GM21825 (cell line): Measurements from ENCODE around the gene SFTPA1.
A peak's percentile ranks its signal among the peaks of the same experiment; 100 is the strongest.
"Not testable (repeated sequence)": the region's sequence is repeated elsewhere in the genome, so short reads cannot be mapped to it uniquely, and the experiment has no call there.

Experiments
- ATAC-seq: cut with Tn5 transposase; IDR thresholded peaks from one replicate; pipeline ENCODE4 v1.9.1; 2021; ENCODE audit warnings: mild to moderate bottlenecking, moderate library complexity; ENCODE audit not compliant: unreplicated experiment

SFTPA1 gene

GRCh38 chr10:79610601-79611191 lies at the start of gene SFTPA1:
TSS of gene SFTPA1 (plus strand) at chr10:79610939. CDS start at chr10:79611826, 887 bp downstream.
- ATAC-seq: no peak

- ATAC-seq: no peak
These were observed 49.5 kb upstream of the SFTPA1 start for GRCh38 chr10:79561257-79561656.

DNA sequence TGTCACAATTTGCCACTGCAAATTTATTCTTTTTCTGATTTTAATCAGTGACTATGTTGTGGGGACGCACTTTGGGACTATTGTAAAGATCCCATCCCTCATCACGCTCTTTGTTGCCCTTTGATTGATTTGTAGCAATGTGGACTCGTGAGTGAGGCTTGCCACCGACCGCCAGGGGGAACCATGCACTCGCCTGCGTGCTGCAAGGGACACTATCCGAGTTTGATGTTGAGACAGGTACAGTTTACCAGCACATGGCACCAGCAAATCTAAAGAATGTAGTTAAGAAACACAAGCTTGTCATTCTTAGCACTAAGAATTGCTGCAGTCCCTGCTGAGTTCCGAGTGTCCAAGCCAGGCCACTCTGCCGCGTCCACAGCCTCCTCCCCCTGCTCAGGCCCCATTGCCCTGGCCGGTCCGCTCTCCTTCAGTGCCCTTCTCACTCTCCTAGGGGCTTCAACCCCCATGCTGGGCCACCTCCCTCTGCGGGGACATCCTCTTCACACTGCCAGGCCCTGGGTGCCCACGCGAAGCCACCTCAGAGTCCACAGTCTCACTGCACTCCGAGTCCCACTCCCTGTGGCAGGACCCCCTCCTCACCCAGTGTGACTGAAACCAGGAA lies 48.5 kb upstream of the SFTPA1 start:
- ATAC-seq: peak; percentile 67

DNA sequence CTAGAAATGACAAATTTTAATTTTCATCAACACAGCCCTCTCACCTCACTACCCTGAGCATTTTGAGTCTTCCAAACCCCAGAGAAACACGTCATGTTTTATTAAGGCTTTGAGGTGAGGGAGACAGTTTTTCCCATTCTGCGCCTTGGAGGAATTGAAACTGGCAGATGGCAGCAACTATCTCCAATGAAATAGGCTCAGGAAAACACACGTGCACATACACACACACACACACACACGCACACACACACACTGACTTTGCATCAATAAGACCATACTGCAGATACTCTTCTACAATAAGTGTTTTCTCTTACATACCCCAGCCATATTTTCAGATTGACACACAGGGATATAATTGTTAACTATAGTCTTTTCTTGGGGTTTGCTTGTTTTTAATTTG lies 47.3 kb upstream of the SFTPA1 start:
- no peak for ATAC-seq

- not testable (repeated sequence) for ATAC-seq
These were observed 40.1 kb upstream of the SFTPA1 start for GRCh38 chr10:79570624-79571023.

DNA sequence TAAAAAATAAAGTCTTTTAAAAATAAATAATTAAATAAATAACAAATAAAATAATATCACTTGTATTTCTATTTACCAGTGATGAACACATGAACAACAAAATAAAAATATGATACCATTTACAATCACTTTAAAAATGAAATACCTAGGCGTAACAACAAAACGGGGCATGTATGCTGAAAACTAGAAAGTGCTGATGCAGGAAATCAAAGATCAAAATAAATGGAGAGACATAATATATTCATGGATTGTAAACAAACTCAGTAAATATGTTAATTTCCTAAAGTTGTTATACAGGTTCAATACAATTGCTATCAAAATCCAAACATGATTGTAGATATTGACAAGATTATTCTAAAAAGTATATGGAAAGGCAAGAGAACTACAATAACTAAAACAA lies 31.4 kb upstream of the SFTPA1 start:
- no peak for ATAC-seq

DNA sequence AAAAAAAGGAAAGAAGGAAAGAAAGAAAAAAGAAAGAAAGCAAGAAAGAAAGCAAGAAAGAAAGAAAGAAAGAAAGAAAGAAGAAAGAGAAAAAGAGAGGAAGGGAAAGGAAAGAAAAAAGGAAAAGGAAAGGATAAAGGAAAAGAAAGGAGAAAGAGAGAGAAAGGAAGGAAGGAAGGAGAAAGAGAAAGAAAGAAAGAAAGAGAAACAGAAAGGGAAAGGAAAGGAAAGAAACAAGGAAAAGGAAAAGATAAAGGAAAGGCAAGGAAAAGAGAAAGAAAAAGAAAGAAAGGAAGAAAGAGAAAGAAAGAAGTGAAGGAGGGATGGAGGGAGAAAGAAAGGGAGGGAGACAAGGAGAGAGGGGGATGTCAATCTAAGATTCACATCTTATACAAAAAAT lies 29.7 kb upstream of the SFTPA1 start:
- no peak for ATAC-seq

GRCh38 chr10:79582096-79582495 lies 28.6 kb upstream of the SFTPA1 start:
- no peak for ATAC-seq

- ATAC-seq: not testable (repeated sequence)
These were observed 27.8 kb upstream of the SFTPA1 start for GRCh38 chr10:79582954-79583353.

GRCh38 chr10:79583488-79584024 lies 27.2 kb upstream of the SFTPA1 start:
- no peak for ATAC-seq

DNA sequence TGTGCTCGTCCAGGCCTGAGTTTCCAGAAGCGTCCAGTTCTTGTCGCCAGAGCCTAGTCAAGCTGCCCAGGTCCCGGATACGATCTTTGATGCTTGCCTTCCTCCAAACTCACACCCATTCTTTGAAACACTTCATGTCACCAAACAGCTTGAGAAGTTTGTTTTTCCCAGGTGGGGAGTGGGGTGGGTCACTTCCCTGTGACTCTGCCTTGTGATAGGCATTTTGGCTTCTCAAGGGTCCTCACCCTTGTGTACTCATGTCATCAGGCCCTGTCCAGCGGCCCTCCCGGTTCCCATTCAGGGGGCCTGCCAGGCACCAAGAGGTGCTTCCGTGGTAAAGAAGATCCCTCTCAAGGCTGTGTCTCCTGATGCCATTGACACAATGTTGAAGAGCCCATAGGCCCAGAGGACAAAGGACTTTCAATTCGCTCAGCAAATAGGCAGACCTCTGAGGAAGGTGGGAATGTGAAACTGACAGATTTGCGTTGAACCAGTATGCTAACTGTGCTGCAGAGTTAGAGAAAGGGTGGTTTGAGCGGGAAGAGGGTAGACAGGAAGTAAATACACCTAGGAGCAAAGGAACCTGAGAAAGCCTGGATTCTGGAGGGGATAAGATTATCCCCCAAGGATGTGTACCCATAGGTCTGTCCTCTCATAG lies 24.7 kb upstream of the SFTPA1 start:
- ATAC-seq: no peak

DNA sequence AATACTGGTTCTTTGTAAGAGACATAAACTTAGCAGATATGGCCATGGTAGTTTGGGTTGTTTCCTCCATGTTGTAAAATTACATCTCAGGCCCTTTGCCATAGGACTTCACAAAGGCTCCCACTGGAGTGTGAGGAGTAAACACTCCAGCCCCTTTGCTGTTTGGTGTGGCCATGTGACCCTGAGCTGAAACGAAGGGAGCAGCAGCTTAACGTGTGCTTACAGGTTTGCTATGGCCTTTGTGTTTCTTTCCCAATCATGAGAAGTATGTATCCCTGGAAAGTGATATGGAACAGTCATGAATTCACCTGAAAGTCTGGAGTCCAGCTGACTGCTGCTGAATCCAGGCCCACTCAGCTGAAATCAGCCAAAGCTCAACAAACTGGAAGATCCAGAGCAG lies 23.8 kb upstream of the SFTPA1 start:
- no peak for ATAC-seq

- ATAC-seq: no peak
These were observed 21.9 kb upstream of the SFTPA1 start for GRCh38 chr10:79588800-79589199.

GRCh38 chr10:79593377-79593776 lies 17.4 kb upstream of the SFTPA1 start:
- no peak for ATAC-seq

DNA sequence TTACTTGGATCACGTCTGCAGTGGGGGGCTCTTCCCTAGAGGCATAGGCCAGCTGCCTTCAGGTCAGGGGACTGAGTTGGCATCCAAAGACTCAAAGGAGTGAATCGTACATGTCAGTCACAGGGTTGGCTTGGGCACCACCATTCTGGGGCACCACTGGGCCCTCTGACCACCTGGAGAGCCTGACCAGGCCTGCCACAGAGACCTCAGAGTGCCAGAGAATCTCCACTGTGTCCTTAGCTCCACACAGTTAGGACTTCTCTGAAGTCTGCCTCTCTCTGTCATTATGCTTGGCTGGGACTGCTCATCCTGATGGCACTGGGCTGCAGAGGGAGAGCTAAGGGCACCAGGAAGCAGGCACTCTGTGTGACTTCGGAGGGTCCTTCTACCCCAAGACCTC lies 16.2 kb upstream of the SFTPA1 start:
- ATAC-seq: not testable (repeated sequence)

- no peak for ATAC-seq
These were observed 15.2 kb upstream of the SFTPA1 start for GRCh38 chr10:79595510-79595909.

DNA sequence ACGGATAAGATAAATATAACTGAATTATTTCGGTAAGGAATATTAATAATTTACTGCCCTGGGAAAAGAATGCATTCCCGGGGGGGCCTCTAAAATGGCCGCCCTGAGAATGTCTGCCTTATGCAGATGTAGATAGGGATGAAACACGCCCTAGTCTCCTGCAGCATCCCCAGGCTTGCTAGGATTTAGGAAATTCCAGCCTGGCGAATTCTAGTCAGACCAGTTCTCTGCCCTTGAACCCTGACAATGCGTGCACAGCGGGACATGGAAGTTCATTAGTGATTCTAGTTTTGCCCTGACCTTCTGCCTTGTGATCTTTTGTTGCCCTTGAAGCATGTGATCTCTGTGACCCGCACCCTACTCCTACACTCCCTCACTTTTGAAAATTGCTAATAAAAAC lies 11.1 kb upstream of the SFTPA1 start:
- not testable (repeated sequence) for ATAC-seq

DNA sequence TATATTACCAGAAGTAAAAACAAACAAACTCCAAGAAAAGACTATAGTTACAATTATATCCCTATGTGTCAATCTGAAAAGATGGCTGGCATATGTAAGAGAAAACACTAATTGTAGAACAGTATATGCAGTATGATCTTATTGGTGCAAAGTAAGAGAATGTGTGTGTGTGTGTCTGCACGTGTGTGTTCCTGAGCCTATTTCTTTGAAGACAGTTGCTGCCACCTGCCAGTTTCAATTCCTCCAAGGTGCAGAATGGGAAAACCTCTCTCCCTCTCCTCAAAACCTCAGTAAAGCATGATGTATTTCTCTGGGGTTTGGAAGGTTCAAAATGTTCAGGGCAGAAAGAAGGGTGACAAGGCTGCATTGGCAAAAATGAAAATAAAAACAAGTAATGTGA lies 8.8 kb upstream of the SFTPA1 start:
- ATAC-seq: no peak

DNA sequence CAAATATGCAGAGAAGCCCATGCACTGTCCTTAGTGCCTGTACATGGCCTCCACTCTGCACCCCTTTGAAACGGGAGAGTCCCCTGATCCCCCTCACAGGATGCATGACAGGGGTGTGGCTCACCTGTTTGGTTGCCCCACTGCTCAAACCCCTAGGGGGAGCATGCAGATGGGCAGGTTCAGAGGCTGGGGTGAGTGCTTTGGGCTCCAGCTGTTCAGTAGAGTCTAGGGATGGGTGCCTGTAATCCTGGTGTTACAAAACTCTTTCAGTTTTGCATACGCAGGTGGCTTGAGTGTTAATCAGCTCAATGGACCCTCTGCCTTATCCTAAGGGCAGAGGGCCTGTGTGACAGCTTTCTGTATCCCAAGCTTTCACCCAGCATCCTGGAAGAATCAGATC lies 7.8 kb upstream of the SFTPA1 start:
- ATAC-seq: no peak

- no peak for ATAC-seq
These were observed 6.4 kb upstream of the SFTPA1 start for GRCh38 chr10:79604294-79604693.

DNA sequence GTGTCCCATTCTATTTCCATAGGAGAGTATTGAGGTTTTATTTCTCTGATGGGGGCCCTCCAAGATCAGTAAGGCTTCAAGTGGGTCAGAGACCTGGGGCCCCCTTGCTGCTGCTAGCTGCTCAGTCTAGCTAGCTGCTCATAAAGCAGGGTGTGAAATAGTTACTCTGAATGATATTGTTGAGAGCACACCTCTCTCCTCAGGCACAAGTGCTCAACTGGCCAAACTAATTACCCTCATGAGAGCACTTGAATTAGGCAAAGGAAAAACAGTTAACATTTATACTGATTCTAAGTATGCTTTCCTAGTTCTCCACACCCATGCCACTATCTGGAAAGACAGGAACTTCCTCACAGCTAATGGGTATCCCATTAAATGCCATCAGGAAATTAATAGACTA lies 5.4 kb upstream of the SFTPA1 start:
- ATAC-seq: no peak
